Measurements from ENCODE around the gene NANOS1.

The NANOS1 gene

DNA sequence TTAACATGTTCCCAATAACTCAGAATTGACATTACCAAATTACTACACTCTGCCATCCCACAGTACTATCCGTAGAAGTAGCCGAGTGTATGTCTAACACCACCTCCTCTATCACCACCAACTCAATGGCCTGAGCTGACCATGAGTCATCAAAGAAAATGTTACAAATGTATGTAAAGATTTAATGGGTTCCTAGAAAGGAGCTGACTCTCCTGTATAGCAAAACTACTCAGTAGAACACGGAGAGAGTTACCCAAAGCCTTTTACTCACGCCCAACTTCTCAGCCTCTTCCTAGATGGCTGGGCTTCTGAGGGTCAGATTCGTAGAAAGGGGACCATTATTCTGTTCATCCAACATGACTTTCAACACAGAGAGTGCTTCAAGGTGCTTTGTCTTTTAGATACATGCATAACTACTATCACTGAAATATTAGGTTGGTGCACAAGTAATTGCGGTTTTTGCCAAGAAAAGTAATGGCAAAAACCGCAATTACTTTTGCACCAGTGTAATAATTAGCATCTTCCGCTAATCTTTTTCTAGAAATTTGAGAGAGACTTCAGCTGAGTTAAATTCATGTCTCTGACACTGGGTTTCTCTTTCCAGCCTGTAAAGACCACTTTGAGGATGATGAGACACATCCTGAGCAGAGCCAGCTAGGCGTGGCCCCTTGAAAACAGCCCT is 24.0 kb upstream of the NANOS1 start:
- no peak for DNase-seq (ENCODE audit: low read depth)
- TF ChIP-seq, protein P1, sequence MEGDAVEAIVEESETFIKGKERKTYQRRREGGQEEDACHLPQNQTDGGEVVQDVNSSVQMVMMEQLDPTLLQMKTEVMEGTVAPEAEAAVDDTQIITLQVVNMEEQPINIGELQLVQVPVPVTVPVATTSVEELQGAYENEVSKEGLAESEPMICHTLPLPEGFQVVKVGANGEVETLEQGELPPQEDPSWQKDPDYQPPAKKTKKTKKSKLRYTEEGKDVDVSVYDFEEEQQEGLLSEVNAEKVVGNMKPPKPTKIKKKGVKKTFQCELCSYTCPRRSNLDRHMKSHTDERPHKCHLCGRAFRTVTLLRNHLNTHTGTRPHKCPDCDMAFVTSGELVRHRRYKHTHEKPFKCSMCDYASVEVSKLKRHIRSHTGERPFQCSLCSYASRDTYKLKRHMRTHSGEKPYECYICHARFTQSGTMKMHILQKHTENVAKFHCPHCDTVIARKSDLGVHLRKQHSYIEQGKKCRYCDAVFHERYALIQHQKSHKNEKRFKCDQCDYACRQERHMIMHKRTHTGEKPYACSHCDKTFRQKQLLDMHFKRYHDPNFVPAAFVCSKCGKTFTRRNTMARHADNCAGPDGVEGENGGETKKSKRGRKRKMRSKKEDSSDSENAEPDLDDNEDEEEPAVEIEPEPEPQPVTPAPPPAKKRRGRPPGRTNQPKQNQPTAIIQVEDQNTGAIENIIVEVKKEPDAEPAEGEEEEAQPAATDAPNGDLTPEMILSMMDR (IDR thresholded peaks at IDR 0.05; ENCODE audit: low read depth, low read length), result no peak
- TF ChIP-seq MYC (IDR thresholded peaks at IDR 0.05; ENCODE audit: low read depth, low read length), result no peak
- no peak for TF ChIP-seq POLR2A (IDR thresholded peaks at IDR 0.05; ENCODE audit: extremely low read depth, insufficient read length)
- TF ChIP-seq, protein P2, sequence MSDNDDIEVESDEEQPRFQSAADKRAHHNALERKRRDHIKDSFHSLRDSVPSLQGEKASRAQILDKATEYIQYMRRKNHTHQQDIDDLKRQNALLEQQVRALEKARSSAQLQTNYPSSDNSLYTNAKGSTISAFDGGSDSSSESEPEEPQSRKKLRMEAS (IDR thresholded peaks at IDR 0.05; ENCODE audit: low read depth, low read length), result no peak
- H3K4me3 ChIP-seq (ENCODE audit: low read depth, low read length), result no peak overlapping the region

DNA sequence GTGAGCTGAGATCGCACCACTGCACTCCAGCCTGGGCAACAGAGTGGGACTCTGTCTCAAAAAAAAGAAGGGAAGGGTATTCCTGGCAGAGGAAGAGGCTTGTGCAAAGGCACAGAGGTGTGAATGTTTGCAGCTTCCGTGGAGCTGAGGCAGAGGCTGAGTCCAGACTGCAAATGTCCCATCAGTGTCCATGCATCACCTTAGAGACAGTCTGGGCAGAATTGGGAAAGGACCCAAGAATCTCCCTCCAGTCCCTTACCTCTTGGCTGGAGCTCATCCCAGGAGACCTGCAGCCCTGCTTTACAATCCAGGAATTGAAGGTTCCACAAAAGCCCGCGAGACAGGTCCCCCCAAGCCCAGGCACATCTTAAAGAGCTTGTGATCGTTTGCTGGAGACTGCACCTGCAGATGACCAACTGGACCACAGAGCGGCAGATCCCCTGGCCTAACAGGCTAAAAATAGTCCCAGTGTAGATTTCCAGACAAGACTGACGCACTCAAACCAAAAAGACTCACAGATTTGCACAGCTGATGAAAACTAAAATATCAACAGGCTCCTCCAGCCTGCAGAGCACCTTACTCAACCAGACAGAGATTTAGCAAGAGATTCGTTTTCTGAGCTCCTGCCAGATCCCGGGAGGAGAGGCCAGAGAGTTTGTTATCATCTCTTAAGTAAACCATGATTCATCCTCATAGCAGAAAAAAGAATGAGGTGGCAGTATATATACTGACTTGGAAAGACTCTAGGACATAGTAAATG is 22.9 kb upstream of the NANOS1 start:
- TF ChIP-seq POLR2A (IDR thresholded peaks at IDR 0.05; ENCODE audit: extremely low read depth, insufficient read length) (no peak), MYC (IDR thresholded peaks at IDR 0.05; ENCODE audit: low read depth, low read length) (no peak)
- TF ChIP-seq, protein P2 (IDR thresholded peaks at IDR 0.05; ENCODE audit: low read depth, low read length), result no peak
- TF ChIP-seq, protein P1 (IDR thresholded peaks at IDR 0.05; ENCODE audit: low read depth, low read length), result no peak
- H3K4me3 ChIP-seq (ENCODE audit: low read depth, low read length), result no peak overlapping the region
- DNase-seq (ENCODE audit: low read depth), result no peak

DNA sequence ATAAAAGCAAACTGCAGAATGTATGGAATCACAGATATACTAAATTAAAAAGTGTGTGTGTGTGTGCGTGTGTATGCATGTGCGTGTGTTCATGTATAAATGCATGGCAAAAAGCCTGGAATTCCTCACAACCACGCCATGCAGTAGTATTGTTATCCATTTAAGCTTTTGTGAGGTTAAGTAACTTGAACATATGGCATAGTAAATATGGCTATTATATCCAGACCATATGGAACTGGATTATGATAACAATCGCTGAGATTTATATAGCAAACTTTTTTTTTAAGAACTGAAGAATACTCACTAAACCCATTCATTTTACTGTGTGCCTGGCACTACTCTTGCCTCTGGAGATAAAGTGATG is 22.3 kb upstream of the NANOS1 start:
- DNase-seq (ENCODE audit: low read depth), result no peak
- TF ChIP-seq, protein P2 (IDR thresholded peaks at IDR 0.05; ENCODE audit: low read depth, low read length), result no peak
- TF ChIP-seq, protein P1 (IDR thresholded peaks at IDR 0.05; ENCODE audit: low read depth, low read length), result no peak
- TF ChIP-seq MYC (IDR thresholded peaks at IDR 0.05; ENCODE audit: low read depth, low read length) (no peak), POLR2A (IDR thresholded peaks at IDR 0.05; ENCODE audit: extremely low read depth, insufficient read length) (no peak)
- H3K4me3 ChIP-seq (ENCODE audit: low read depth, low read length), result no peak overlapping the region

DNA sequence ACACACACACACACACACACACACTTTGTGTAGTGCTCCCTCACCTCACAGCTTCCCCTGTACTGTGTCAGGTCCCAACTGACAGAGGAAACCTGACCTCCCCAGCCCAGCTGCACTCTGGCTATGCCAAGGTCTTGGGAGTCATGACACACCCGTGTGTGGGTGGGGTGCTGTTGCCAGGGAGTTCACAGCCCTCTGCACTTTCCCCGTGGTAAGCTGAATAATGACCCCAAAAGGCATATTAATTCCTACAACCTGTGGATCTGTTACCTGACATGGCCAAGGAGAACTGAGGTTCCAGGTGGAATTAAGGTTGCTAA is 8.9 kb upstream of the NANOS1 start:
- TF ChIP-seq, protein P2 (IDR thresholded peaks at IDR 0.05; ENCODE audit: low read depth, low read length), result no peak
- no peak for TF ChIP-seq POLR2A (IDR thresholded peaks at IDR 0.05; ENCODE audit: extremely low read depth, insufficient read length)
- no peak for TF ChIP-seq MYC (IDR thresholded peaks at IDR 0.05; ENCODE audit: low read depth, low read length)
- TF ChIP-seq, protein P1 (IDR thresholded peaks at IDR 0.05; ENCODE audit: low read depth, low read length), result no peak
- H3K4me3 ChIP-seq (ENCODE audit: low read depth, low read length), result no peak overlapping the region
- DNase-seq (ENCODE audit: low read depth), result no peak

DNA sequence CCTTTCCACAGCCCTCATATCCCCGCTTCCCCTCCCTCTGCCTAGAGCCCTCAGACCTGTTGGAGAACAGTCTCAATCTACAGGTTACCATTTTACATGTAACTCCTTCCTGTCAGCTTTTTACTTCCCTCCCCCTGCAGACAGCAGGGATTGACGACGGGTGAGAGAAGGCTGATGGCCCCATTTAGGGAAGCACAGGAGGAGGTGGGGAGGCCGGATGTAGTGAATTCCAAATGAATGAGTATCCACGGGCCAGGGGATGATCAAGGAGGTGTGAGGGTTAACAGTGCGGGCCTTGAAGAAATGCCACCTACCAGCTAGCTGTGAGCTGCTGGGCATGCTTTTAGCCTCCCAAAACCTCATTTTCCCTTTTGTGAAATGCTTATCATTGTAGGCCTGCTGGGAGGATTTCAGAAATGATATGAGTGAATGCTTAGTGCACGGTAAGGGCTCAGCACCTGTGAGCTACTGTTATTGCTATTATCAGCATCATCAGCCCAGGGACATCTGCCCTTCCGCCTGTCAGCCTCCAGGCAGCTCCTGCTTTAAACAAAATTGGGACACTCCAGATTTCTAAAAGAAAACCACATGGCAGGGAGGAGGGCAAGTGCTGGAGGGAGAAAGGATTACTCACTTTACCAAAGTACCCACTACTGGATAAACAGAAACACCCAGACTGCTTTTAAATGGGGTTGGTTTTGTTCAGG is 6.5 kb upstream of the NANOS1 start:
- TF ChIP-seq POLR2A (IDR thresholded peaks at IDR 0.05; ENCODE audit: extremely low read depth, insufficient read length) (no peak), MYC (IDR thresholded peaks at IDR 0.05; ENCODE audit: low read depth, low read length) (no peak)
- H3K4me3 ChIP-seq (ENCODE audit: low read depth, low read length), result no peak overlapping the region
- DNase-seq (ENCODE audit: low read depth), result no peak

DNA sequence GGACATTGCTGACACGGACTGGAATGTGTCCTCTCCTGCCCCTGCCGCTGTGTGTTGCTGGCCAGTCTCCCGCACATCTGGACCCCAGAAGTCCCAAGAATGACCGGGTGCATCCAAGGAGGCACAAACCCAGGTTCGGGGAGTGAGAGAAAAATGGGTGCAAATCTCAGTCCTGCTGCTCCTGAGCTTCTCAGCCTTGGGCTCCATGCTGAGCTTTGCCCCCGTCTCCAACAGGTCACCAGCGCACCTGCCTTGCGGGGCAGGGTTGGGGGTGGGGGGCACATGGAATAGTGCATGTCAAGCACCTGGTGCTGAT is 6.0 kb upstream of the NANOS1 start:
- no peak for DNase-seq (ENCODE audit: low read depth)
- no peak overlapping the region for H3K4me3 ChIP-seq (ENCODE audit: low read depth, low read length)
- TF ChIP-seq MYC (IDR thresholded peaks at IDR 0.05; ENCODE audit: low read depth, low read length), result no peak
- TF ChIP-seq, protein P2 (IDR thresholded peaks at IDR 0.05; ENCODE audit: low read depth, low read length), result no peak
- TF ChIP-seq, protein P1 (IDR thresholded peaks at IDR 0.05; ENCODE audit: low read depth, low read length), result no peak

Data from NB4 (cell line).